ENCODE data around the gene FRY.

DNA sequence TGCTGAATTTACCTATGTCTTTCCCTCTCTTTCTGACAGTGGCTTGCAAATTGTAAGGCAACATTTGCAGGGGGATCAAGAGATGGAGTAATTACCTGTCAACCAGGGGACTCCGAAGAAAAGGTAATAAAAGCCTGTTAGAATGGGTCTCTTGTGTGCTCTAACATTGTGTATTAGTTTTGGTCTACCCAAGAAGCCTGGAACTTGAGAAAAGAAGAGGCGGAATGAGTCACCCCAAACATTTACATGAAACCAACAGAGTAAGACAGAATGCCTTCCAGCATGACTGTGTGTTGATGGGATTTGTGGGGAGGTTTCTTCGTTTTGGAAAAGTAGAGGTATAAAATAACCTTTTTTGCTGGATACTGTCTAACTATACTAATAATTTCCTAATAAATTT, 246.9 kb downstream of the FRY start:
- TF ChIP-seq POLR2AphosphoS5 (IDR thresholded peaks at IDR 0.05; ENCODE audit: low read depth, low read length) = no peak
- TF ChIP-seq TAF1 (IDR thresholded peaks at IDR 0.05; ENCODE audit: borderline replicate concordance, insufficient read depth, low read length) = no peak
